K562 (cell line): Measurements from ENCODE around the gene LINGO3. TPM values are rescaled to one million over a fixed set of nuclear protein-coding genes. Genes with fewer than 3 reads are reported as not detected.
A peak's percentile ranks its signal among the peaks of the same experiment; 100 is the strongest.

Source experiments
- ATAC-seq: fragments of 200-7000 bp; cut with Tn5 transposase; 3 replicates; pipeline ENCODE4 v1.9.1; 2020; ENCODE audit warnings: moderate library complexity
- BruUV-seq: library from RNA; stranded (reverse); fragments of 400-500 nt; replicated peaks from 2 replicates; lab custom pipeline; 2021; lab: Mats Ljungman, UMichigan
- CTCF ChIA-PET: fragments of 300-600 bp; formaldehyde crosslinking; extraction: SDS; loops from one replicate; lab custom pipeline; 2021; ENCODE audit warnings: low intra/inter-chr PET ratio; lab: Yijun Ruan, JAX
- POLR2A ChIA-PET: fragments of 300-600, 350-650 bp; sonication (Branson Sonifier 250); formaldehyde crosslinking; extraction: SDS; loops from one replicate; lab custom pipeline; 2021; ENCODE audit warnings: antibody characterized with exemption, inconsistent platforms; lab: Yijun Ruan, JAX
- DNase-seq, 4 experiments: peaks; one replicate each; pipeline versions ENCODE4 v3.0.0 to v3.0.0-alpha.2; 2011 to 2018; ENCODE audit warnings: low spot score in 3 of 4, mixed read lengths in 3 of 4; ENCODE audit errors: extremely low read depth in 1 of 4
- FAIRE-seq: peaks from 2 replicates; lab custom pipeline; 2011; peaks lifted over from hg19 to GRCh38; lab: Jason Lieb, UNC
- H2AFZ ChIP-seq: 2 replicates; pipeline ENCODE4 v1.6.0; 2011; ENCODE audit warnings: low read depth, low read length, control low read depth, inconsistent platforms
- H3K27ac ChIP-seq: fragments of 200-600 bp; 3 replicates; pipeline ENCODE4 v1.8.0; 2011; ENCODE audit warnings: low read depth, mild to moderate bottlenecking, control low read depth, inconsistent platforms, low read length, moderate library complexity, mixed read lengths; ENCODE audit errors: extremely low read depth
- H3K27me3 ChIP-seq, 2 experiments: fragments of 300-600 bp in 1 of 2; 2 replicates in 1 of 2; 3 replicates in 1 of 2; pipeline versions ENCODE4 v1.6.0 to v1.8.0; 2011; ENCODE audit warnings: inconsistent platforms in 2 of 2, low read length in 2 of 2, mild to moderate bottlenecking in 1 of 2, mixed read lengths in 1 of 2, moderate library complexity in 1 of 2; ENCODE audit not compliant: control insufficient read depth in 2 of 2, insufficient read depth in 2 of 2
- H3K36me3 ChIP-seq: fragments of 300-600 bp; 3 replicates; pipeline ENCODE4 v1.8.0; 2011; ENCODE audit warnings: mild to moderate bottlenecking, low read length, inconsistent platforms; ENCODE audit not compliant: control insufficient read depth, insufficient read depth
- H3K4me1 ChIP-seq, 2 experiments: fragments of 200-600 bp in 1 of 2; replicated peaks in 1 of 2; 2 replicates in 1 of 2; 3 replicates in 1 of 2; pipeline versions ENCODE4 v1.5.1 to v1.8.0; 2011; ENCODE audit warnings: inconsistent platforms in 2 of 2, low read length in 2 of 2, mild to moderate bottlenecking in 1 of 2, mixed read lengths in 1 of 2, moderate library complexity in 1 of 2; ENCODE audit not compliant: control insufficient read depth in 2 of 2, insufficient read depth in 2 of 2
- H3K4me2 ChIP-seq: 2 replicates; pipeline ENCODE4 v1.6.1; 2011; ENCODE audit warnings: low read length, control low read depth, inconsistent platforms, mixed read lengths; ENCODE audit not compliant: insufficient read depth
- H3K4me3 ChIP-seq: fragments of 200-600 bp; sonication (generic), shearing (Covaris generic); 2 replicates; pipeline ENCODE4 v1.5.1; 2016; ENCODE audit warnings: control low read depth, inconsistent platforms
- H3K79me2 ChIP-seq: fragments of 200-600 bp; 3 replicates; pipeline ENCODE4 v1.8.0; 2011; ENCODE audit warnings: low read length, inconsistent platforms; ENCODE audit not compliant: control insufficient read depth, insufficient read depth
- H3K9ac ChIP-seq, 2 experiments: 2 replicates each; pipeline versions ENCODE4 v1.6.0 to v1.6.1; 2011; ENCODE audit warnings: low read depth in 2 of 2, low read length in 2 of 2, control low read depth in 1 of 2, inconsistent platforms in 1 of 2, mild to moderate bottlenecking in 1 of 2, mixed read lengths in 1 of 2; ENCODE audit not compliant: insufficient read depth in 1 of 2
- H3K9me1 ChIP-seq: one replicate; pipeline ENCODE4 v1.6.0; 2011; ENCODE audit warnings: inconsistent platforms, mild to moderate bottlenecking, low read length, moderate library complexity; ENCODE audit not compliant: control insufficient read depth, insufficient read depth
- H3K9me3 ChIP-seq: replicated peaks from 2 replicates; pipeline ENCODE4 v1.5.1; 2011; ENCODE audit warnings: low read depth, low read length, inconsistent platforms; ENCODE audit not compliant: control insufficient read depth, insufficient read depth
- H4K20me1 ChIP-seq: replicated peaks from 2 replicates; pipeline ENCODE4 v1.6.1; 2011; ENCODE audit warnings: low read length, inconsistent platforms, mixed read lengths; ENCODE audit not compliant: control insufficient read depth, insufficient read depth
- CTCF ChIP-seq, 3 experiments: IDR thresholded peaks in 2 of 3; conservative IDR thresholded peaks in 1 of 3; 2 replicates each; pipeline ENCODE4 v1.5.1; 2011 to 2012; ENCODE audit warnings: low read length in 3 of 3, mild to moderate bottlenecking in 3 of 3, control low read depth in 2 of 3, improper control_type of control experiment in 1 of 3, inconsistent platforms in 1 of 3, low read depth in 1 of 3, mixed read lengths in 1 of 3, moderate library complexity in 1 of 3; ENCODE audit not compliant: insufficient read depth in 2 of 3
- HMG20B ChIP-seq: fragments of 250-450 bp; sonication (Bioruptor Pico); IDR thresholded peaks from 2 replicates; pipeline ENCODE4 v1.5.0; 2021; ENCODE audit warnings: mild to moderate bottlenecking
- NFE2 ChIP-seq: IDR thresholded peaks from 2 replicates; pipeline ENCODE4 v1.6.1; 2014; ENCODE audit warnings: antibody characterized with exemption, low read depth
- THRAP3 ChIP-seq: fragments of 450-650 bp; IDR thresholded peaks from 2 replicates; pipeline ENCODE4 v1.6.1; 2016; ENCODE audit warnings: mild to moderate bottlenecking, inconsistent platforms, borderline replicate concordance
- TRIM24 ChIP-seq, 2 experiments: fragments of 450-650 bp; IDR thresholded peaks; 2 replicates each; pipeline ENCODE4 v1.6.1; 2016
- WGBS: fragments of 100-300 bp; shearing (Covaris generic); methylation state at CpG from one replicate; pipeline ENCODE4 v1.1.6; 2016; ENCODE audit warnings: low coverage, mixed read lengths; ENCODE audit not compliant: insufficient coverage; ENCODE audit errors: missing lambda C conversion rate; 5-methylcytosine and 5-hydroxymethylcytosine counted together
- in situ Hi-C: fragments of 300-500 bp; cut with MboI; formaldehyde crosslinking; loops from 4 replicates; pipeline ENCODE4 v1.15.0; 2018; ENCODE audit warnings: inconsistent platforms, mixed read lengths
- intact Hi-C: fragments of 100-400 bp; cut with micrococcal nuclease; formaldehyde crosslinking; loops from 2 replicates; pipeline ENCODE4 v1.14.2; 2022
- polyA plus RNA-seq, 8 experiments: library from polyadenylated mRNA; depleted of rRNA in 4 of 8; stranded (reverse) in 5 of 8; unstranded in 3 of 8; fragments of >200 nt; fragmentation: Nextera tagmentation in 2 of 8; fragmentation: Illumina TruSeq in 1 of 8; extraction: Ambion mirVana in 2 of 8; extraction: Trizol in 1 of 8; gene quantifications; 2 replicates each; pipeline versions ENCODE4 v1.2.1 to v1.2.3, GENCODE V29; 2011 to 2014; ENCODE audit warnings: inconsistent platforms in 1 of 8, missing spikeins in 1 of 8
- total RNA-seq, 7 experiments: library from RNA; depleted of rRNA in 6 of 7; stranded (reverse); fragments of >200 nt in 6 of 7; fragmentation: Illumina TruSeq in 2 of 7; extraction: Trizol in 2 of 7; gene quantifications; 2 replicates each; pipeline versions ENCODE4 v1.2.1 to v1.2.3, GENCODE V29; 2011 to 2021; ENCODE audit warnings: low replicate concordance in 1 of 7

Gene LINGO3
- total and polyA plus RNA-seq, 9 of the 15 experiments (the other 6 are each of a cell fraction or from before 2014, with no cell fraction given): 0.03 to 0.05 (median 0.03) TPM; not detected in 6

- intact Hi-C loops: no loop called here
Observed at GRCh38 chr19:2356036-2356646, 48.2 kb upstream of the LINGO3 start.

More at GRCh38 chr19:2356036-2356646, 48.2 kb upstream of the LINGO3 start:
- Histone ChIP-seq H3K9me3 (no peaks in the 10 kb centered on the region), H3K27ac (no peak overlapping the region), H4K20me1 (no peaks in the 10 kb centered on the region), H3K4me1 (peaks cover 0 to 39% of the 10 kb centered on the region in 2 experiments; a peak in 3 of 5 replicates), H3K4me3 (no peak overlapping the region), H3K4me2 (no peak overlapping the region), H3K27me3 (peaks cover 15 to 24% of the 10 kb centered on the region in 2 experiments; a peak in 4 of 5 replicates), H3K79me2 (no peaks in the 10 kb centered on the region), H3K9me1 (peaks cover under 1% of the 10 kb centered on the region), H2AFZ (no peak overlapping the region), H3K36me3 (peaks cover 16% of the 10 kb centered on the region; the same call in 1 of the 3 replicates), H3K9ac (peak overlapping the region in 1 of 2 experiments; percentile 78; a peak in 2 of 4 replicates)
- WGBS: 20% methylated on average over 21 of the region's 21 CpGs
- in situ Hi-C loops: no loop called here
- CTCF ChIA-PET: no interaction called here
- FAIRE-seq: peak; percentile 82
- peak; percentile 80 for ATAC-seq
- BruUV-seq: no TSS peak
- TF ChIP-seq CTCF (IDR thresholded peaks at IDR 0.05 in 2 of 3, conservative IDR thresholded peaks at IDR 0.05 in 1 of 3; ENCODE audit: insufficient read depth in 2 of 3, low read depth in 1 of 3, low read length in 3 of 3) (peak; percentile 31 to 46 (median 34); a peak in 4 of 6 replicates), HMG20B (CRISPR knock-in tag) (no peak), TRIM24 (IDR thresholded peaks at IDR 0.05) (no peak), NFE2 (peak; percentile 33; the same call in 1 of the 2 replicates), THRAP3 (no peak)
- POLR2A ChIA-PET: interaction anchor here (0.5 to 2.0 kb wide), 6 partner anchors 10 to 346 kb away, joined by 3 to 7 read pairs (median 4); partner anchors contain the start of gene GNG7
- peak in 1 of 4 experiments; percentile 52 for DNase-seq
